DOHH2 (cell line): ENCODE results near the gene ACACB.

ENCODE experiments used
- H3F3A ChIP-seq: fragments of 200-600 bp; sonication (generic), shearing (Covaris generic); 2 replicates; pipeline ENCODE4 v1.6.0; 2016; ENCODE audit warnings: antibody characterized with exemption, mild to moderate bottlenecking; ENCODE audit not compliant: control insufficient read depth, insufficient read depth
- H3K27ac ChIP-seq: fragments of 200-600 bp; sonication (generic); 2 replicates; pipeline ENCODE4 v1.5.1; 2014; ENCODE audit warnings: low read depth, mild to moderate bottlenecking, low read length, moderate library complexity
- H3K27me3 ChIP-seq: fragments of 200-600 bp; sonication (generic); 2 replicates; pipeline ENCODE4 v1.6.1; 2014; ENCODE audit warnings: mild to moderate bottlenecking, low read length, mixed read lengths; ENCODE audit not compliant: control insufficient read depth
- H3K36me3 ChIP-seq: fragments of 200-600 bp; sonication (generic); 2 replicates; pipeline ENCODE4 v1.6.1; 2014; ENCODE audit warnings: mild to moderate bottlenecking, low read length, moderate library complexity, mixed read lengths; ENCODE audit not compliant: control insufficient read depth
- H3K4me1 ChIP-seq: fragments of 200-600 bp; sonication (generic); 2 replicates; pipeline ENCODE4 v1.6.1; 2014; ENCODE audit warnings: mild to moderate bottlenecking, low read length, mixed read lengths; ENCODE audit not compliant: control insufficient read depth
- H3K4me2 ChIP-seq: fragments of 200-600 bp; sonication (generic); 2 replicates; pipeline ENCODE4 v1.6.0; 2014; ENCODE audit warnings: mild to moderate bottlenecking, low read length, moderate library complexity
- H3K4me3 ChIP-seq: fragments of 200-600 bp; sonication (generic); 2 replicates; pipeline ENCODE4 v1.5.1; 2014; ENCODE audit warnings: mild to moderate bottlenecking, low read length, mixed read lengths
- H3K79me2 ChIP-seq: fragments of 200-600 bp; sonication (generic); 2 replicates; pipeline ENCODE4 v1.6.1; 2014; ENCODE audit warnings: mild to moderate bottlenecking, low read length, mixed read lengths; ENCODE audit not compliant: control insufficient read depth
- H3K9me2 ChIP-seq: fragments of 200-600 bp; sonication (generic); replicated peaks from 2 replicates; pipeline ENCODE4 v1.6.1; 2014; ENCODE audit warnings: mild to moderate bottlenecking, low read length, mixed read lengths; ENCODE audit not compliant: control insufficient read depth
- H3K9me3 ChIP-seq: fragments of 200-600 bp; sonication (generic); 2 replicates; pipeline ENCODE4 v1.6.1; 2014; ENCODE audit warnings: antibody characterized with exemption, low read length, mixed read lengths; ENCODE audit not compliant: control insufficient read depth, insufficient read depth
- H4K20me1 ChIP-seq: fragments of 200-600 bp; sonication (generic); 2 replicates; pipeline ENCODE4 v1.6.0; 2014; ENCODE audit warnings: low read depth, mild to moderate bottlenecking, antibody characterized with exemption, low read length, moderate library complexity; ENCODE audit not compliant: control insufficient read depth, insufficient read depth
- EZH2phosphoT487 ChIP-seq: fragments of 200-600 bp; sonication (generic); IDR thresholded peaks from 2 replicates; pipeline ENCODE4 v1.6.1; 2017; ENCODE audit warnings: borderline replicate concordance, mild to moderate bottlenecking, antibody characterized with exemption, low read length, moderate library complexity, mixed read lengths
- TF ChIP-seq, protein P1 (sequence below): fragments of 200-600 bp; sonication (generic); IDR thresholded peaks from one replicate; pipeline ENCODE4 v1.5.1; 2014; ENCODE audit warnings: antibody characterized with exemption, mild to moderate bottlenecking, low read depth, low read length; ENCODE audit not compliant: poor library complexity, severe bottlenecking

The ACACB gene

GRCh38 chr12:109082751-109083150, 33.6 kb upstream of the ACACB start:
- Histone ChIP-seq H3K79me2 (no peaks in the 10 kb centered on the region), H3K36me3 (peaks cover 65% of the 10 kb centered on the region), H3K9me3 (no peaks in the 10 kb centered on the region), H3K27me3 (no peaks in the 10 kb centered on the region), H3K4me1 (no peaks in the 10 kb centered on the region), H3F3A (peaks cover 12% of the 10 kb centered on the region; the same call in 1 of the 2 replicates), H3K4me2 (no peak overlapping the region), H3K27ac (no peak overlapping the region), H3K9me2 (no peaks in the 10 kb centered on the region), H3K4me3 (no peak overlapping the region), H4K20me1 (peaks cover 2% of the 10 kb centered on the region; the same call in 1 of the 2 replicates)
- TF ChIP-seq EZH2phosphoT487, result no peak
- TF ChIP-seq, protein P1, sequence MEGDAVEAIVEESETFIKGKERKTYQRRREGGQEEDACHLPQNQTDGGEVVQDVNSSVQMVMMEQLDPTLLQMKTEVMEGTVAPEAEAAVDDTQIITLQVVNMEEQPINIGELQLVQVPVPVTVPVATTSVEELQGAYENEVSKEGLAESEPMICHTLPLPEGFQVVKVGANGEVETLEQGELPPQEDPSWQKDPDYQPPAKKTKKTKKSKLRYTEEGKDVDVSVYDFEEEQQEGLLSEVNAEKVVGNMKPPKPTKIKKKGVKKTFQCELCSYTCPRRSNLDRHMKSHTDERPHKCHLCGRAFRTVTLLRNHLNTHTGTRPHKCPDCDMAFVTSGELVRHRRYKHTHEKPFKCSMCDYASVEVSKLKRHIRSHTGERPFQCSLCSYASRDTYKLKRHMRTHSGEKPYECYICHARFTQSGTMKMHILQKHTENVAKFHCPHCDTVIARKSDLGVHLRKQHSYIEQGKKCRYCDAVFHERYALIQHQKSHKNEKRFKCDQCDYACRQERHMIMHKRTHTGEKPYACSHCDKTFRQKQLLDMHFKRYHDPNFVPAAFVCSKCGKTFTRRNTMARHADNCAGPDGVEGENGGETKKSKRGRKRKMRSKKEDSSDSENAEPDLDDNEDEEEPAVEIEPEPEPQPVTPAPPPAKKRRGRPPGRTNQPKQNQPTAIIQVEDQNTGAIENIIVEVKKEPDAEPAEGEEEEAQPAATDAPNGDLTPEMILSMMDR, result no peak

DNA sequence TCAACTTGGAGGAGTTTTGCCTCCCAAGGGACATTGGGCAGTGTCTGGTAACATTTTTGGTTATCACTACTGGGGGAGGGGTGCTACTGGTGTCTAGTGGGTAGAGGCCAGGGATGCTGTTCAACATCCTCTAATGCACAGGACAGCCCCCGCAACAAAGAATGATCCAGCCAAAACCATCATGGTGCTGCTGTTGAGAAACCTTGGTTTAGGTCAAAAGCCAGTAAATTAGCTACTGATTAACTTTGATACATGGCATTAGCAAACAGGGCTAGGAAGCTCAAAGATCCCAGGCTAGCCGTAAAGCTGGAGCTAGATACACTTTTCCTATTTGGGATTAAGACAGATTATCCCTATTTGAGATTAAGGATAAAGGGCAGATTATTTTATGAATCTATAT, 32.0 kb upstream of the ACACB start:
- Histone ChIP-seq H3K4me1 (no peaks in the 10 kb centered on the region), H3K9me2 (no peaks in the 10 kb centered on the region), H3K27me3 (no peaks in the 10 kb centered on the region), H3K4me3 (no peak overlapping the region), H3F3A (peaks cover 15% of the 10 kb centered on the region; the same call in 1 of the 2 replicates), H3K27ac (no peak overlapping the region), H3K36me3 (peaks cover 82% of the 10 kb centered on the region), H3K9me3 (no peaks in the 10 kb centered on the region), H3K4me2 (no peak overlapping the region), H4K20me1 (peaks cover 2% of the 10 kb centered on the region; the same call in 1 of the 2 replicates), H3K79me2 (peaks cover 4% of the 10 kb centered on the region)
- TF ChIP-seq, protein P1, result no peak
- no peak for TF ChIP-seq EZH2phosphoT487

- H3K4me2 ChIP-seq, result no peak overlapping the region
- peaks cover 3% of the 10 kb centered on the region; the same call in 1 of the 2 replicates for H3K4me1 ChIP-seq
- H3K4me3 ChIP-seq, result no peak overlapping the region
- H3K36me3 ChIP-seq, result peaks cover 86% of the 10 kb centered on the region
- H4K20me1 ChIP-seq, result peaks cover 2% of the 10 kb centered on the region; the same call in 1 of the 2 replicates
- H3K9me2 ChIP-seq, result no peaks in the 10 kb centered on the region
- H3K27me3 ChIP-seq, result no peaks in the 10 kb centered on the region
- peaks cover 16% of the 10 kb centered on the region; the same call in 1 of the 2 replicates for H3F3A ChIP-seq
- peaks cover 14% of the 10 kb centered on the region for H3K79me2 ChIP-seq
- no peak overlapping the region for H3K27ac ChIP-seq
- TF ChIP-seq, protein P1, result no peak
- TF ChIP-seq EZH2phosphoT487, result no peak
- H3K9me3 ChIP-seq, result no peaks in the 10 kb centered on the region
These were observed 30.8 kb upstream of the ACACB start for GRCh38 chr12:109085590-109085989.
